ENCODE data around the gene ZNF222. TPM values are rescaled to one million over a fixed set of nuclear protein-coding genes. Genes with fewer than 3 reads are reported as not detected.

ZNF222 gene
- polyA plus RNA-seq, 1 donor (not counting 4 experiments of a cell fraction or from before 2014, with no cell fraction given), result 2.7 TPM

GRCh38 chr19:44032001-44032610 lies 6.9 kb downstream of the ZNF222 start:
- no peak overlapping the region for H3K4me2 ChIP-seq (ENCODE audit: control insufficient read depth, extremely low read depth, insufficient read depth, low read depth, low read length)
- H3K9ac ChIP-seq (ENCODE audit: control insufficient read depth, extremely low read depth, insufficient read depth, low read length), result no peak overlapping the region
- H3K4me1 ChIP-seq (ENCODE audit: control insufficient read depth, extremely low read depth, insufficient read depth, low read length), result no peaks in the 10 kb centered on the region
- H3K4me3 ChIP-seq (ENCODE audit: control insufficient read depth in 2 of 3, extremely low read depth in 1 of 3, insufficient read depth in 2 of 3, low read depth in 1 of 3, low read length in 3 of 3), result no peak overlapping the region
- no peaks in the 10 kb centered on the region for H3K9me1 ChIP-seq (ENCODE audit: control insufficient read depth, extremely low read depth, insufficient read depth, low read length)
- dilution Hi-C loops (cut with MboI; ENCODE audit: extremely low pct_ligation_motif_present, low sequenced_read_pairs), result no loop called here
- H3K27ac ChIP-seq (ENCODE audit: control insufficient read depth, insufficient read depth, low read length), result no peak overlapping the region
- no peaks in the 10 kb centered on the region for H3K79me2 ChIP-seq (ENCODE audit: control insufficient read depth, insufficient read depth, low read length)
- no peak overlapping the region for H2AFZ ChIP-seq (ENCODE audit: control insufficient read depth, low read length)
- no peaks in the 10 kb centered on the region for H3K27me3 ChIP-seq (ENCODE audit: control insufficient read depth, extremely low read depth, insufficient read depth, low read length)
- FAIRE-seq (peak; percentile 79), DNase-seq (ENCODE audit: low read depth, low spot score) (no peak)
- H4K20me1 ChIP-seq (ENCODE audit: control insufficient read depth, extremely low read depth, insufficient read depth, low read length), result no peaks in the 10 kb centered on the region
- peaks cover 15% of the 10 kb centered on the region for H3K9me3 ChIP-seq (ENCODE audit: control insufficient read depth, low read depth, low read length)
- TF ChIP-seq EZH2 (IDR thresholded peaks at IDR 0.05; ENCODE audit: low read length) (no peak), CTCF (optimal IDR thresholded peaks at IDR 0.05 in 1 of 3, IDR thresholded peaks at IDR 0.05 in 1 of 3, conservative IDR thresholded peaks at IDR 0.05 in 1 of 3; ENCODE audit: extremely low read depth in 1 of 3, insufficient read depth in 2 of 3, low read length in 3 of 3) (no peak)
- H3K36me3 ChIP-seq (ENCODE audit: control insufficient read depth in 2 of 2, extremely low read depth in 1 of 2, insufficient read depth in 2 of 2, low read length in 2 of 2), result peaks cover 7 to 16% of the 10 kb centered on the region in 2 experiments

GRCh38 chr19:44042147-44042546 lies 17.0 kb downstream of the ZNF222 start:
- TF ChIP-seq CTCF (optimal IDR thresholded peaks at IDR 0.05 in 1 of 3, IDR thresholded peaks at IDR 0.05 in 1 of 3, conservative IDR thresholded peaks at IDR 0.05 in 1 of 3; ENCODE audit: extremely low read depth in 1 of 3, insufficient read depth in 2 of 3, low read length in 3 of 3) (no peak), EZH2 (IDR thresholded peaks at IDR 0.05; ENCODE audit: low read length) (no peak)
- no peaks in the 10 kb centered on the region for H3K9me3 ChIP-seq (ENCODE audit: control insufficient read depth, low read depth, low read length)

More at GRCh38 chr19:44042147-44042546, 17.0 kb downstream of the ZNF222 start:
- no peaks in the 10 kb centered on the region for H3K9me1 ChIP-seq (ENCODE audit: control insufficient read depth, extremely low read depth, insufficient read depth, low read length)
- H3K27me3 ChIP-seq (ENCODE audit: control insufficient read depth, extremely low read depth, insufficient read depth, low read length), result no peaks in the 10 kb centered on the region
- FAIRE-seq, result no peak
- dilution Hi-C loops (cut with MboI; ENCODE audit: extremely low pct_ligation_motif_present, low sequenced_read_pairs), result no loop called here
- H3K36me3 ChIP-seq (ENCODE audit: control insufficient read depth in 2 of 2, extremely low read depth in 1 of 2, insufficient read depth in 2 of 2, low read length in 2 of 2), result no peaks in the 10 kb centered on the region
- no peak overlapping the region for H2AFZ ChIP-seq (ENCODE audit: control insufficient read depth, low read length)
- H3K4me3 ChIP-seq (ENCODE audit: control insufficient read depth in 2 of 3, extremely low read depth in 1 of 3, insufficient read depth in 2 of 3, low read depth in 1 of 3, low read length in 3 of 3), result no peak overlapping the region
- H3K4me1 ChIP-seq (ENCODE audit: control insufficient read depth, extremely low read depth, insufficient read depth, low read length), result no peaks in the 10 kb centered on the region
- H3K9ac ChIP-seq (ENCODE audit: control insufficient read depth, extremely low read depth, insufficient read depth, low read length), result no peak overlapping the region
- H3K79me2 ChIP-seq (ENCODE audit: control insufficient read depth, insufficient read depth, low read length), result no peaks in the 10 kb centered on the region
- no peak overlapping the region for H3K27ac ChIP-seq (ENCODE audit: control insufficient read depth, insufficient read depth, low read length)
- no peak overlapping the region for H3K4me2 ChIP-seq (ENCODE audit: control insufficient read depth, extremely low read depth, insufficient read depth, low read depth, low read length)
- H4K20me1 ChIP-seq (ENCODE audit: control insufficient read depth, extremely low read depth, insufficient read depth, low read length), result no peaks in the 10 kb centered on the region
- DNase-seq (ENCODE audit: low read depth, low spot score), result no peak

Data from keratinocyte (primary cell).